SKM-1 (cell line): ENCODE data around the gene RHOH.
"Not testable (repeated sequence)": the region's sequence is repeated elsewhere in the genome, so short reads cannot be mapped to it uniquely, and the experiment has no call there.

Source experiments
- DNase-seq: peaks from one replicate; lab custom pipeline; 2025; ENCODE audit not compliant: unreplicated experiment; lab: John Stamatoyannopoulos, UW

RHOH gene

GRCh38 chr4:40196724-40197281, at the start of gene RHOH:
TSS of gene RHOH (plus strand) at chr4:40197031. CDS start at chr4:40243387, 46,356 bp downstream.
- no peak for DNase-seq

- not testable (repeated sequence) for DNase-seq
Measured at GRCh38 chr4:40147490-40147889, 49.3 kb upstream of the RHOH start.

DNA sequence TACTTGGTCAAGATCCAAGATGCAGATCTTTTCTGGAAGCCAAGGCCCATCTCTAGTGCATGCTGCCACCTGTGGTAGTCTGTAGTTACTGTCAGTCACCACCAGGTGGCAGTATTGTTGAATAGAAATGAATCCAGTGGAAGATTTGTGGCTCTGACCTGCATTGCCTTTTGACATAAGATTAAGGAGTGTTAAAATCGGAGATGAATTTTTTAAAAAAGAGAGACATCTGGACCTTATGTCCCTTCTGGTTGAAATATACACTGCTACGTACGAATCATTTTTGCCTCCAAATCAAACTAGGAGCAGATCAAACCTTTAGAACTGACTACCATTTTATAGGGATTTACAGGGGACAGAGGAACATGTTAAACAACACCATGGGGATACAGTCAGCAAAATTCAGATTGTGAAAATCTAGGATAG, 46.9 kb upstream of the RHOH start:
- peak; percentile 76 for DNase-seq

GRCh38 chr4:40150932-40151331, 45.9 kb upstream of the RHOH start:
- DNase-seq: no peak

- DNase-seq: no peak
Measured at GRCh38 chr4:40152637-40153036, 44.2 kb upstream of the RHOH start.

DNA sequence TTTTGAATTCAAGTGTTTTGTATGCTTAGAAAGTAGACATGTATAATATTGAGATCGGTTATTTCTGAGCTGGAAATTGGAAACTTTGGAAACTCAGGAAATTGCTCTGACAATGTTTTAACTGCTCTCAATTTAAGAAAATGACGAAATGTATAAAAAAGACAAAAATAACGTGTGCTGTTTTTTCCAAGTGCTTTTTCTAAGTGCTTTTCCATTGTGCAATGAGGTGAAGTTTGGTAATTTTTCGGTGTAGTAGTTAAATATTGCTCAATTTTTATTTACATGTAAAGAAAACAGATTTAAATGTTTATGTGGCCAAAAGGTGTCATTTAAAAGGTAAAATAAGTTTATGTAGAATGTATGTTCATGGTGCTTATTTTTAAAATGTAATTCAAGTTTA, 39.4 kb upstream of the RHOH start:
- peak; percentile 29 for DNase-seq

DNA sequence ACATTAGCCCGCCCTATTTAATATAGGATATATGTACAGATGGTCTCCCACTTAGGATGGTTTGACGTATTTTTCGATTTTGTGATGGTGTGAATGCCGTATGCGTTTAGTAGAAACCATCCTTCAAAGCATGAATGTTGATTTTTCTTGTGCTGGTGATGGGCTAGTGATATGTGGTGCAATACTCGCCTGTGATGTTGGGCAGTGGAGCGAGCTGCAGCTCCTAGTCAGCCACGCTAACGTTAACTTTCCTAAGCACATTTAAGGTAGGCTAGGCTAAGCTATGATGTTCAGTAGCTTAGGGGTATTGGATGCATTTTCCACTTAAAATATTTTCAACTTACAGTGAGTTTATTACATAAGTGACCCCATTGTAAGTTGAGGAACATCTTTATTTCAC, 36.6 kb upstream of the RHOH start:
- no peak for DNase-seq

- DNase-seq: no peak
Measured at GRCh38 chr4:40164459-40164858, 32.4 kb upstream of the RHOH start.

- DNase-seq: no peak
Measured at GRCh38 chr4:40165916-40166315, 30.9 kb upstream of the RHOH start.

DNA sequence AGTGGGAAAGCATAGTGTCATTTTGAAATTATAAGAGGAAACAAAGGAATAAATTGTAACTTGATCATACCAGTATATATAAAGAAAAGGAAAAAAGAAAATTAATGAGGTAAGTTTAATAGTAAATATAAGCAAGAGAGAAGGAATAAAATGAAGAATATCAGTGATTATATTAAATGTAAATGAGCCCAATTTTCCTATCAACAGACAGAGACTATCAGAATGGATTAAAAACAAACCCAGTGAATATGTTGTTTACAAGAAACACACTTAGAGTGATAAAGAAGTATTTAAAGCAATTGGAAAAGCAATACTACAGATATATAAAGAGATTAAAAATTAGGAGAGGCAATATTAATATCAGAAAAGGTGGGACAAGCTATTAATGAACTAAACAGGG, 28.8 kb upstream of the RHOH start:
- DNase-seq: no peak

GRCh38 chr4:40170588-40170987, 26.2 kb upstream of the RHOH start:
- no peak for DNase-seq

- DNase-seq: no peak
Measured at GRCh38 chr4:40173470-40173875, 23.4 kb upstream of the RHOH start.

- no peak for DNase-seq
Measured at GRCh38 chr4:40176602-40177001, 20.2 kb upstream of the RHOH start.

GRCh38 chr4:40177591-40177990, 19.2 kb upstream of the RHOH start:
- no peak for DNase-seq

DNA sequence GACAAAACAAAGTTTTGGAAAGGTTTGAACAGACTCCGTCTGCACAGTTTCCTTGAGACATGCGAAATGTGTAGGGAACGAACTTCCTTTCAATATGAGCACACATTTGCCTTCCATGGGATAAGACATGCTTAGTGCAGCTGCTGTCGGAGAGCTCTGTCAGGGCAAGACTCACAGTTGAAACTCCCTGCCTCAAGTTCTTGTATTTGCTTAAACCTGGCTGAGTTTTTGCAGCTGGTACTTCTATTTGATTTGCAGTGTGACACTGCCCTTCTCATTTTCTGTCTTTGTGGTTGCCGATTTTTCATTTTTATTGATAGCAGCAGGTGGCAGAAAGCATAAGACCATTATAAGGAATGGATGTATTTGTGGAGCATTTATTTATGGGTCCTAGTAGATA, 18.2 kb upstream of the RHOH start:
- no peak for DNase-seq

DNA sequence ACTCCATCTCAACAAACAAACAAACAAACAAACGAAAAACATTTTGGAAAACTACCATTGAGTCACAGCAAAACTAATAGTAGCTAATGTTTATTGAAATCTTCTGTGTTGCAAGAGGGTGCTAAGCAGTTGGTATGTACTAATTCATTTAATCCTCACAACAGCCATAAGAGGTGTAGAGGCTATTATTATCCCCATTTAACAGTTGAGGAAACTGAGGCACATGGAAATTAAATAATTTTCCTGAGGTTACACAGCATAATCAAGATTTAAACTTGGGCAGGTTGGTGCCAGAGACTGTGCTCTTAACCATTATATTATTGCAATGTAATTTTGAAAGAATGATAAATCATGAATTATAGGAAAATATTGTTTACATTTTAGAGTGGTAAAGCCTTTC, 17.5 kb upstream of the RHOH start:
- no peak for DNase-seq

- DNase-seq: no peak
Measured at GRCh38 chr4:40180356-40180755, 16.5 kb upstream of the RHOH start.

DNA sequence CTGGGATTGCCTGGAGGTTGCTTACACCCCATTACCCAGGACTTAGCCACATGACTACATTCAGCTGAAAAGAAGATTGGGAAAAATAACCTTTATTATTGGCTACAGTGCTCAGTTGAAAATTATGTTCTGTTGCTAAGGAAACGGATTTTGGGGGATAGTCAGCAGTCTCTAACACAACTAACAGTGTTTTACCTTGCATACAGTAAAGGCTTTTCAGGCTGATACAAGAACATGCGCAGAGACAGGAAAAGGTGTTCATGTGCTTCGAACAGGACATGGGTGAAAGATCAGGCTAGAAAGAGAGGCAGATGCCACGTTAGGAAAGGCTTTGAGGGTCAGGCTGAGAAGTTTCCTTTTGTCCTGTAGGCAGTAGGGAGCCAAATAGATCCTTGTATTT, 14.8 kb upstream of the RHOH start:
- DNase-seq: no peak

GRCh38 chr4:40182954-40183353, 13.9 kb upstream of the RHOH start:
- DNase-seq: no peak

GRCh38 chr4:40183615-40184411, 13.0 kb upstream of the RHOH start:
- no peak for DNase-seq

GRCh38 chr4:40185830-40186664, 10.8 kb upstream of the RHOH start:
- no peak for DNase-seq

GRCh38 chr4:40186665-40187014, 10.2 kb upstream of the RHOH start:
- DNase-seq: no peak
